Measurements from ENCODE around the gene PHACTR2. TPM values are rescaled to one million over a fixed set of nuclear protein-coding genes. Genes with fewer than 3 reads are reported as not detected.

PHACTR2 gene
- total RNA-seq, 1 experiment from 2014 or later = 5.6 TPM

Small RNAs within 50 kb of the gene (small RNA-seq; reads per million reads assigned to genes)
- gene ZC2HC1B = 0 reads per million in 2 experiments

Other genes with a start within 250 kb of the PHACTR2 start
- gene ADAT2, start 227.3 kb upstream of the PHACTR2 start, total RNA-seq (2014; rRNA removed; shearing (Covaris generic)) = 7.7 and 10.4 TPM in 2 replicates
- 16.9 and 17.9 TPM in 2 replicates for gene PEX3, start 227.2 kb upstream of the PHACTR2 start, total RNA-seq (2014; rRNA removed; shearing (Covaris generic))
- gene FUCA2, start 166.2 kb upstream of the PHACTR2 start, total RNA-seq (2014; rRNA removed; shearing (Covaris generic)) = 64.2 and 74.8 TPM in 2 replicates
- gene LTV1, start 165.4 kb downstream of the PHACTR2 start, total RNA-seq (2014; rRNA removed; shearing (Covaris generic)) = 29.8 and 33.2 TPM in 2 replicates
- gene ZC2HC1B, start 186.5 kb downstream of the PHACTR2 start, total RNA-seq (2014; rRNA removed; shearing (Covaris generic)) = not detected in 2 replicates